DND-41 (cell line): ENCODE results near the gene WDR44.

Experiments
- ATAC-seq: fragments of 200-7000 bp; cut with Tn5 transposase; 3 replicates; pipeline ENCODE4 v1.9.1; 2021; ENCODE audit warnings: low read depth; ENCODE audit not compliant: insufficient read depth
- DNase-seq: peaks from one replicate; pipeline ENCODE4 v3.0.0-alpha.2; 2020
- H2AFZ ChIP-seq: 2 replicates; pipeline ENCODE4 v1.6.0; 2012; ENCODE audit warnings: low read depth, low read length
- H3K27ac ChIP-seq: 2 replicates; pipeline ENCODE4 v1.5.1; 2012; ENCODE audit warnings: low read length, inconsistent platforms
- H3K27me3 ChIP-seq: fragments of 200-600 bp; sonication (generic); 2 replicates; pipeline ENCODE4 v1.6.0; 2012; ENCODE audit warnings: low read length, mild to moderate bottlenecking, inconsistent platforms; ENCODE audit not compliant: insufficient read depth, poor library complexity
- H3K36me3 ChIP-seq: 2 replicates; pipeline ENCODE4 v1.5.1; 2012; ENCODE audit warnings: low read length, inconsistent platforms; ENCODE audit not compliant: insufficient read depth
- H3K4me1 ChIP-seq: 2 replicates; pipeline ENCODE4 v1.5.1; 2012; ENCODE audit warnings: mild to moderate bottlenecking, low read length; ENCODE audit not compliant: insufficient read depth
- H3K4me2 ChIP-seq: 2 replicates; pipeline ENCODE4 v1.6.0; 2012; ENCODE audit warnings: mild to moderate bottlenecking, moderate library complexity, low read length, inconsistent platforms; ENCODE audit not compliant: insufficient read depth
- H3K4me3 ChIP-seq, 2 experiments: fragments of 200-600 bp in 1 of 2; shearing (Covaris generic) in 1 of 2; 2 replicates each; pipeline ENCODE4 v1.5.1; 2012 to 2016; ENCODE audit warnings: inconsistent platforms in 2 of 2, low read length in 2 of 2, mild to moderate bottlenecking in 2 of 2, low read depth in 1 of 2, moderate library complexity in 1 of 2
- H3K79me2 ChIP-seq: 2 replicates; pipeline ENCODE4 v1.6.0; 2012; ENCODE audit warnings: low read length, inconsistent platforms; ENCODE audit not compliant: insufficient read depth
- H3K9ac ChIP-seq: 2 replicates; pipeline ENCODE4 v1.6.0; 2012; ENCODE audit warnings: low read depth, mild to moderate bottlenecking, inconsistent platforms, low read length, moderate library complexity
- H3K9me3 ChIP-seq: 2 replicates; pipeline ENCODE4 v1.5.1; 2012; ENCODE audit warnings: low read length, moderate library complexity, mild to moderate bottlenecking, inconsistent platforms; ENCODE audit not compliant: insufficient read depth, severe bottlenecking
- H4K20me1 ChIP-seq: 2 replicates; pipeline ENCODE4 v1.6.0; 2012; ENCODE audit warnings: low read length; ENCODE audit not compliant: insufficient read depth
- EZH2 ChIP-seq: IDR thresholded peaks from 3 replicates; pipeline ENCODE4 v1.6.1; 2012; ENCODE audit warnings: borderline replicate concordance, low read depth, mild to moderate bottlenecking, moderate library complexity, low read length, inconsistent platforms; ENCODE audit not compliant: severe bottlenecking
- TF ChIP-seq, protein P1 (sequence below): IDR thresholded peaks from 2 replicates; pipeline ENCODE4 v1.5.1; 2012; ENCODE audit warnings: borderline replicate concordance, low read length, moderate library complexity, mild to moderate bottlenecking; ENCODE audit not compliant: poor library complexity, severe bottlenecking; ENCODE audit errors: extremely low read depth

Gene WDR44

GRCh38 chrX:118338930-118339329 is 7.0 kb upstream of the WDR44 start:
- no peak overlapping the region for H3K4me2 ChIP-seq
- H3K27ac ChIP-seq, result no peak overlapping the region
- no peaks in the 10 kb centered on the region for H3K79me2 ChIP-seq
- no peaks in the 10 kb centered on the region for H3K36me3 ChIP-seq
- H3K9me3 ChIP-seq, result no peaks in the 10 kb centered on the region
- no peak overlapping the region for H3K4me3 ChIP-seq
- ATAC-seq (no peak), DNase-seq (no peak)
- no peaks in the 10 kb centered on the region for H3K4me1 ChIP-seq
- H2AFZ ChIP-seq, result no peak overlapping the region
- TF ChIP-seq EZH2, result no peak
- TF ChIP-seq, protein P1, sequence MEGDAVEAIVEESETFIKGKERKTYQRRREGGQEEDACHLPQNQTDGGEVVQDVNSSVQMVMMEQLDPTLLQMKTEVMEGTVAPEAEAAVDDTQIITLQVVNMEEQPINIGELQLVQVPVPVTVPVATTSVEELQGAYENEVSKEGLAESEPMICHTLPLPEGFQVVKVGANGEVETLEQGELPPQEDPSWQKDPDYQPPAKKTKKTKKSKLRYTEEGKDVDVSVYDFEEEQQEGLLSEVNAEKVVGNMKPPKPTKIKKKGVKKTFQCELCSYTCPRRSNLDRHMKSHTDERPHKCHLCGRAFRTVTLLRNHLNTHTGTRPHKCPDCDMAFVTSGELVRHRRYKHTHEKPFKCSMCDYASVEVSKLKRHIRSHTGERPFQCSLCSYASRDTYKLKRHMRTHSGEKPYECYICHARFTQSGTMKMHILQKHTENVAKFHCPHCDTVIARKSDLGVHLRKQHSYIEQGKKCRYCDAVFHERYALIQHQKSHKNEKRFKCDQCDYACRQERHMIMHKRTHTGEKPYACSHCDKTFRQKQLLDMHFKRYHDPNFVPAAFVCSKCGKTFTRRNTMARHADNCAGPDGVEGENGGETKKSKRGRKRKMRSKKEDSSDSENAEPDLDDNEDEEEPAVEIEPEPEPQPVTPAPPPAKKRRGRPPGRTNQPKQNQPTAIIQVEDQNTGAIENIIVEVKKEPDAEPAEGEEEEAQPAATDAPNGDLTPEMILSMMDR, result no peak
- no peaks in the 10 kb centered on the region for H3K27me3 ChIP-seq
- H3K9ac ChIP-seq, result no peak overlapping the region
- H4K20me1 ChIP-seq, result no peaks in the 10 kb centered on the region

DNA sequence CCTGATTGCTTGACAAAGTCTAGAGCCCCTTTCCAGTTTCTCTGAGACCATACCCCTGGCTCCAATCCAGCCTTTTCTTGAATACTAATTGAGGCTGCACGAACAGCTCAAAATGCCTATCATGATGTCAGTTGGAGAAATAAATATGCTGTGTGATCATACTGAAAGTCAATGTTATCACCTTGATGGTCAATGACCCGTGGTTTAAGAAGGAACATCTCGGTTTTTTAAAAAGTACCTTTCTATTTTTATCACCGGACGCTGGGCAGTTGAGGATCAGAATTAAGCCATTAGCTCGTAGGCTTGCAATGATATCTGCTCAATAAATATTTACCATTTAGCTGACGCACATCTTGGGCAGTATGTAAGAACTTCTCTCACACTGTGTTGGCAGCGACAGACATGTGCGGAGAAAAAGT is 852 bp upstream of the WDR44 start:
- H3K79me2 ChIP-seq, result peaks cover 33% of the 10 kb centered on the region
- H3K4me3 ChIP-seq, result peak overlapping the region; percentile 26 to 70; a peak in 3 of 4 replicates
- no peak for ATAC-seq
- DNase-seq, result no peak
- peaks cover 25% of the 10 kb centered on the region for H3K4me1 ChIP-seq
- H3K27me3 ChIP-seq, result no peaks in the 10 kb centered on the region
- peak overlapping the region; percentile 76 for H3K4me2 ChIP-seq
- H3K9ac ChIP-seq, result peak overlapping the region; percentile 73
- no peaks in the 10 kb centered on the region for H3K9me3 ChIP-seq
- peak overlapping the region; percentile 80 for H2AFZ ChIP-seq
- TF ChIP-seq EZH2, result no peak
- TF ChIP-seq, protein P1, result no peak
- H3K36me3 ChIP-seq, result no peaks in the 10 kb centered on the region
- H4K20me1 ChIP-seq, result no peaks in the 10 kb centered on the region; the same call in 1 of the 2 replicates
- H3K27ac ChIP-seq, result peak overlapping the region; percentile 78

DNA sequence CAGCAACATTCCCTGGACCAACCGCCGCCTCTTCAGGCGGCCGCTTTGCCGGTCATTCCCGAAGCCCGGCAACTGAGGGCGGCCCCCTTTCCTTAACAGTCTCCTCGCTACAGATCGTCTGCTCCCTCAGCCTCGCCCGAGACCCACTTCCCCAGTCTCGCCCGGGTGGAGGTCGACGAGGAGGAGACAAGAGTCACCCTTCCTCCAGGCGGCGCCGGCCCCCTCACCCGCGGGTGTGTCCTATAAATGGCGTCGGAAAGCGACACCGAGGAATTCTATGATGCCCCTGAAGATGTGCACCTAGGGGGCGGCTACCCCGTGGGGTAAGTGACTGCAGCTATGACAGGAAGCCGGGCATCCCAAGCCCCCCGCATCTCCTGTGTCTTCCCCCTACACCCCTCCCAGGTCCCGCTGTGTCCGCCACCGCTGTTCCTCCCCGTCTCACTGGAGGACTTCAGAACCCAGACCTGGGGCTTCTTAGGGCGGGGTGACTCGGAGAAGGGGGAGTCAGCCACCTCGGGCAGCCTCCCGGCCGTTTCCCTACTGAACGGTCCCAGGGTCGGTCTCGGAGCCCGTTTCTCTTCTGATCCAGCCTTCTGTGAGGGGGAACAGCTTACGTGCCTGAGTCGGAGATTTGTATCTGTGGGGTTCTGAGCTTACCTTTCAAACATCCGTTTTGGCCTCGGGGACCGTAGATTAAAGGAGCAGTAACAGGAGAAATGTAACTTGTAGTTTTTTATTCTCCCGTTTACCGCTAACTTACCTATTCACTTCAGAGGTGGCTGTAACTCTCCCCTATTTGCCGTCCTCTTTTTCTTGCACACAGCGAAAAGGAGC is 570 bp downstream of the WDR44 start:
- Histone ChIP-seq H3K36me3 (no peaks in the 10 kb centered on the region), H2AFZ (peak overlapping the region; percentile 74), H3K27ac (peak overlapping the region; percentile 78), H4K20me1 (no peaks in the 10 kb centered on the region; the same call in 1 of the 2 replicates), H3K4me2 (peak overlapping the region; percentile 77), H3K9me3 (no peaks in the 10 kb centered on the region), H3K4me1 (peaks cover 25% of the 10 kb centered on the region), H3K79me2 (peaks cover 39% of the 10 kb centered on the region), H3K27me3 (no peaks in the 10 kb centered on the region), H3K9ac (peak overlapping the region; percentile 78), H3K4me3 (peak overlapping the region; percentile 70 to 81)
- TF ChIP-seq, protein P1, result peak; percentile 33
- TF ChIP-seq EZH2, result no peak
- peak; percentile 49 for ATAC-seq
- peak; percentile 55 for DNase-seq
